HEK293 (cell line): Measurements from ENCODE around the gene PANK4.

Experiments
- FEZF1 ChIP-seq: fragments of 450-650 bp; formaldehyde crosslinking; IDR thresholded peaks from 2 replicates; pipeline ENCODE4 v1.5.1; 2016; ENCODE audit warnings: missing biosample characterization, missing genetic modification characterization
- GLI2 ChIP-seq: fragments of 450-650 bp; formaldehyde crosslinking; IDR thresholded peaks from 2 replicates; pipeline ENCODE4; 2017; ENCODE audit warnings: missing biosample characterization, missing genetic modification characterization, low read depth, borderline replicate concordance
- GLIS2 ChIP-seq: fragments of 450-650 bp; formaldehyde crosslinking; IDR thresholded peaks from 2 replicates; pipeline ENCODE4 v1.5.1; 2016; ENCODE audit warnings: missing biosample characterization, missing genetic modification characterization
- IKZF3 ChIP-seq: fragments of 450-650 bp; IDR thresholded peaks from 2 replicates; pipeline ENCODE4 v1.5.0; 2018; ENCODE audit warnings: missing biosample characterization, mild to moderate bottlenecking, missing genetic modification characterization, moderate library complexity
- KLF7 ChIP-seq: fragments of 450-650 bp; formaldehyde crosslinking; IDR thresholded peaks from 2 replicates; pipeline ENCODE4 v1.5.1; 2016; ENCODE audit warnings: missing biosample characterization, missing genetic modification characterization, borderline replicate concordance
- KLF9 ChIP-seq: fragments of 450-650 bp; formaldehyde crosslinking; IDR thresholded peaks from 2 replicates; pipeline ENCODE4 v1.5.1; 2016; ENCODE audit warnings: missing biosample characterization, missing genetic modification characterization, low read depth
- SCRT2 ChIP-seq: fragments of 450-650 bp; formaldehyde crosslinking; IDR thresholded peaks from 2 replicates; pipeline ENCODE4 v1.5.1; 2016; ENCODE audit warnings: missing biosample characterization, missing genetic modification characterization
- SP2 ChIP-seq: fragments of 450-650 bp; formaldehyde crosslinking; IDR thresholded peaks from 2 replicates; pipeline ENCODE4 v1.5.1; 2016; ENCODE audit warnings: missing biosample characterization, missing genetic modification characterization
- YY2 ChIP-seq: fragments of 450-650 bp; formaldehyde crosslinking; IDR thresholded peaks from 2 replicates; pipeline ENCODE4 v1.5.1; 2016; ENCODE audit warnings: missing biosample characterization, missing genetic modification characterization
- ZBTB21 ChIP-seq: fragments of 450-650 bp; formaldehyde crosslinking; IDR thresholded peaks from 2 replicates; pipeline ENCODE4 v1.5.1; 2017; ENCODE audit warnings: missing biosample characterization, missing genetic modification characterization
- ZFHX2 ChIP-seq: fragments of 450-650 bp; formaldehyde crosslinking; conservative IDR thresholded peaks from 2 replicates; pipeline ENCODE4 v1.5.1; 2016; ENCODE audit warnings: missing biosample characterization, missing genetic modification characterization
- ZNF2 ChIP-seq: fragments of 450-650 bp; formaldehyde crosslinking; IDR thresholded peaks from 2 replicates; pipeline ENCODE4 v1.5.1; 2016; ENCODE audit warnings: missing biosample characterization, missing genetic modification characterization
- ZNF248 ChIP-seq: fragments of 450-650 bp; formaldehyde crosslinking; IDR thresholded peaks from 2 replicates; pipeline ENCODE4 v1.5.1; 2017; ENCODE audit warnings: missing biosample characterization, missing genetic modification characterization
- ZNF302 ChIP-seq: fragments of 450-650 bp; formaldehyde crosslinking; IDR thresholded peaks from 2 replicates; pipeline ENCODE4 v1.5.1; 2016; ENCODE audit warnings: missing biosample characterization, missing genetic modification characterization, low read depth
- ZNF48 ChIP-seq: fragments of 450-650 bp; formaldehyde crosslinking; IDR thresholded peaks from 2 replicates; pipeline ENCODE4 v1.5.1; 2016; ENCODE audit warnings: missing biosample characterization, missing genetic modification characterization
- ZNF521 ChIP-seq: fragments of 450-650 bp; formaldehyde crosslinking; IDR thresholded peaks from 2 replicates; pipeline ENCODE4 v1.5.1; 2017; ENCODE audit warnings: missing biosample characterization, mild to moderate bottlenecking, missing genetic modification characterization
- ZNF544 ChIP-seq: fragments of 450-650 bp; formaldehyde crosslinking; IDR thresholded peaks from 2 replicates; pipeline ENCODE4 v1.5.0; 2017; ENCODE audit warnings: missing biosample characterization, missing genetic modification characterization
- ZNF549 ChIP-seq: fragments of 450-650 bp; IDR thresholded peaks from 2 replicates; pipeline ENCODE4 v1.5.1; 2018; ENCODE audit warnings: missing biosample characterization, missing genetic modification characterization, mild to moderate bottlenecking, inconsistent platforms, moderate library complexity
- ZNF768 ChIP-seq: fragments of 450-650 bp; formaldehyde crosslinking; IDR thresholded peaks from 2 replicates; pipeline ENCODE4 v1.5.1; 2018; ENCODE audit warnings: missing biosample characterization, mild to moderate bottlenecking, missing genetic modification characterization
- ZNF785 ChIP-seq: fragments of 450-650 bp; formaldehyde crosslinking; IDR thresholded peaks from 2 replicates; pipeline ENCODE4 v1.5.1; 2016; ENCODE audit warnings: missing biosample characterization, missing genetic modification characterization
- ZNF791 ChIP-seq: fragments of 450-650 bp; formaldehyde crosslinking; IDR thresholded peaks from 2 replicates; pipeline ENCODE4 v1.5.1; 2016; ENCODE audit warnings: missing biosample characterization, missing genetic modification characterization
- TF ChIP-seq, protein P1 (sequence below): fragments of 450-650 bp; formaldehyde crosslinking; IDR thresholded peaks from 2 replicates; pipeline ENCODE4 v1.5.1; 2016; ENCODE audit warnings: missing biosample characterization, missing genetic modification characterization
- TF ChIP-seq, protein P2 (sequence below): fragments of 450-650 bp; formaldehyde crosslinking; IDR thresholded peaks from 2 replicates; pipeline ENCODE4 v1.5.1; 2016; ENCODE audit warnings: missing biosample characterization, missing genetic modification characterization
- TF ChIP-seq, protein P3 (sequence below): fragments of 450-650 bp; IDR thresholded peaks from 2 replicates; pipeline ENCODE4 v1.5.1; 2018; ENCODE audit warnings: missing biosample characterization, mild to moderate bottlenecking, missing genetic modification characterization
- TF ChIP-seq, protein P4 (sequence below): fragments of 450-650 bp; formaldehyde crosslinking; IDR thresholded peaks from 2 replicates; pipeline ENCODE4 v1.5.1; 2016; ENCODE audit warnings: missing biosample characterization, missing genetic modification characterization
- TF ChIP-seq, protein P5 (sequence below): fragments of 450-650 bp; formaldehyde crosslinking; IDR thresholded peaks from 2 replicates; pipeline ENCODE4 v1.5.1; 2017; ENCODE audit warnings: missing biosample characterization, missing genetic modification characterization
- TF ChIP-seq, protein P6 (sequence below): fragments of 450-650 bp; formaldehyde crosslinking; conservative IDR thresholded peaks from 2 replicates; pipeline ENCODE4 v1.5.1; 2016; ENCODE audit warnings: low read depth, missing biosample characterization, missing genetic modification characterization
- TF ChIP-seq, protein P7 (sequence below): fragments of 450-650 bp; formaldehyde crosslinking; IDR thresholded peaks from 2 replicates; pipeline ENCODE4 v1.5.1; 2016; ENCODE audit warnings: missing biosample characterization, missing genetic modification characterization, low read depth

The PANK4 gene

DNA sequence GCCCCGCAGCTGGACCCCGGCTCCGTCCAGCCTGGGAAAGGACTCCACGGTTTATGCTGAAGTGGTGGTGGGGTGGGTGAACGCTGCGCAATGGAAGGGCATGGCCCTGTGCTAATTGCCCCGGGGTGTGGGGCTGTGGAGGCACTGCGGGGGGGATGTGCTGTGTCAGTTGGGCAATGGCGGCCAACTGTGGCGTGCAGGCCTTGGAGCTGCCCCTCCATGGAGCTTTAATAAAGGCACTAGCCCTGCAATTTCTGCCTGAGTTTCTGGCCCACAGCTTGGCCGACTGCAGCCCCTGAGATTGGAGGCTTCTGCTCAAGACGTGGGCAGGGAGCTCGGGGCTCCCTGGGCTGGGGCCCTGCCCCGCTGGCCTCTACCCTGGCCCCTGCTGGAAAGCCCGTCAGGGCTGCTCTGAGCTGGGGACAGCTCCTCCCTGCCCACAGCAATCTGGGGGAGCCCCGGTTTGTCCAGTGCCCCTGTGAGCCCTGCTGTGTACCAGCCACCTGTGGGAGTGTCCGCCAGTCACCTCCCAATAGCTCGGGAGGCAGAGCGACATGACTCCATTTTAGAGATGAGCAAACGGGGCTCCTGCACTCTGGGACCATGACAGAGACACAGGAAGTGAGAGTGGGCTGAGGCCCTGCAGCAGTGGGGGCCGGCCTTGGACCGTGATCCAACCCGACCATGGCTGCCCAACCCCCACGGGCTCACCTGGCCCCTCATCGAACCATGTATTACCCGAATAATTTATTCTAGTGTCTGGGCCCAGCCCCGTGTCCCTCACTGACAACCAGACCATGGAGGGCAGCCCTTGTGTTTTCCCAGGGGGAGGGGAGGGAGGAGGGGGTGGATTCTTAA, 21.0 kb upstream of the PANK4 start (continued):
- TF ChIP-seq, protein P1, sequence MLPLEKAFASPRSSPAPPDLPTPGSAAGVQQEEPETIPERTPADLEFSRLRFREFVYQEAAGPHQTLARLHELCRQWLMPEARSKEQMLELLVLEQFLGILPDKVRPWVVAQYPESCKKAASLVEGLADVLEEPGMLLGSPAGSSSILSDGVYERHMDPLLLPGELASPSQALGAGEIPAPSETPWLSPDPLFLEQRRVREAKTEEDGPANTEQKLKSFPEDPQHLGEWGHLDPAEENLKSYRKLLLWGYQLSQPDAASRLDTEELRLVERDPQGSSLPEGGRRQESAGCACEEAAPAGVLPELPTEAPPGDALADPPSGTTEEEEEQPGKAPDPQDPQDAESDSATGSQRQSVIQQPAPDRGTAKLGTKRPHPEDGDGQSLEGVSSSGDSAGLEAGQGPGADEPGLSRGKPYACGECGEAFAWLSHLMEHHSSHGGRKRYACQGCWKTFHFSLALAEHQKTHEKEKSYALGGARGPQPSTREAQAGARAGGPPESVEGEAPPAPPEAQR, result no peak
- TF ChIP-seq SCRT2, result peak; percentile 79
- no peak for TF ChIP-seq ZNF302 (tag by site-specific recombination)
- TF ChIP-seq ZNF521 (tag by site-specific recombination), result no peak
- TF ChIP-seq, protein P2, sequence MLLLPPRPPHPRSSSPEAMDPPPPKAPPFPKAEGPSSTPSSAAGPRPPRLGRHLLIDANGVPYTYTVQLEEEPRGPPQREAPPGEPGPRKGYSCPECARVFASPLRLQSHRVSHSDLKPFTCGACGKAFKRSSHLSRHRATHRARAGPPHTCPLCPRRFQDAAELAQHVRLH (tag by site-specific recombination), result no peak
- TF ChIP-seq, protein P3, sequence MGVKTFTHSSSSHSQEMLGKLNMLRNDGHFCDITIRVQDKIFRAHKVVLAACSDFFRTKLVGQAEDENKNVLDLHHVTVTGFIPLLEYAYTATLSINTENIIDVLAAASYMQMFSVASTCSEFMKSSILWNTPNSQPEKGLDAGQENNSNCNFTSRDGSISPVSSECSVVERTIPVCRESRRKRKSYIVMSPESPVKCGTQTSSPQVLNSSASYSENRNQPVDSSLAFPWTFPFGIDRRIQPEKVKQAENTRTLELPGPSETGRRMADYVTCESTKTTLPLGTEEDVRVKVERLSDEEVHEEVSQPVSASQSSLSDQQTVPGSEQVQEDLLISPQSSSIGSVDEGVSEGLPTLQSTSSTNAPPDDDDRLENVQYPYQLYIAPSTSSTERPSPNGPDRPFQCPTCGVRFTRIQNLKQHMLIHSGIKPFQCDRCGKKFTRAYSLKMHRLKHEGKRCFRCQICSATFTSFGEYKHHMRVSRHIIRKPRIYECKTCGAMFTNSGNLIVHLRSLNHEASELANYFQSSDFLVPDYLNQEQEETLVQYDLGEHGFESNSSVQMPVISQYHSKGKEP (tag by site-specific recombination), result no peak
- no peak for TF ChIP-seq ZNF791 (tag by site-specific recombination)
- no peak for TF ChIP-seq IKZF3 (tag by site-specific recombination)
- TF ChIP-seq, protein P4, sequence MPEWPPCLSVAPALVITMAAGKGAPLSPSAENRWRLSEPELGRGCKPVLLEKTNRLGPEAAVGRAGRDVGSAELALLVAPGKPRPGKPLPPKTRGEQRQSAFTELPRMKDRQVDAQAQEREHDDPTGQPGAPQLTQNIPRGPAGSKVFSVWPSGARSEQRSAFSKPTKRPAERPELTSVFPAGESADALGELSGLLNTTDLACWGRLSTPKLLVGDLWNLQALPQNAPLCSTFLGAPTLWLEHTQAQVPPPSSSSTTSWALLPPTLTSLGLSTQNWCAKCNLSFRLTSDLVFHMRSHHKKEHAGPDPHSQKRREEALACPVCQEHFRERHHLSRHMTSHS, result no peak
- TF ChIP-seq, protein P5, sequence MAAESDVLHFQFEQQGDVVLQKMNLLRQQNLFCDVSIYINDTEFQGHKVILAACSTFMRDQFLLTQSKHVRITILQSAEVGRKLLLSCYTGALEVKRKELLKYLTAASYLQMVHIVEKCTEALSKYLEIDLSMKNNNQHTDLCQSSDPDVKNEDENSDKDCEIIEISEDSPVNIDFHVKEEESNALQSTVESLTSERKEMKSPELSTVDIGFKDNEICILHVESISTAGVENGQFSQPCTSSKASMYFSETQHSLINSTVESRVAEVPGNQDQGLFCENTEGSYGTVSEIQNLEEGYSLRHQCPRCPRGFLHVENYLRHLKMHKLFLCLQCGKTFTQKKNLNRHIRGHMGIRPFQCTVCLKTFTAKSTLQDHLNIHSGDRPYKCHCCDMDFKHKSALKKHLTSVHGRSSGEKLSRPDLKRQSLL (tag by site-specific recombination), result no peak
- TF ChIP-seq GLI2, result no peak
- TF ChIP-seq, protein P6, sequence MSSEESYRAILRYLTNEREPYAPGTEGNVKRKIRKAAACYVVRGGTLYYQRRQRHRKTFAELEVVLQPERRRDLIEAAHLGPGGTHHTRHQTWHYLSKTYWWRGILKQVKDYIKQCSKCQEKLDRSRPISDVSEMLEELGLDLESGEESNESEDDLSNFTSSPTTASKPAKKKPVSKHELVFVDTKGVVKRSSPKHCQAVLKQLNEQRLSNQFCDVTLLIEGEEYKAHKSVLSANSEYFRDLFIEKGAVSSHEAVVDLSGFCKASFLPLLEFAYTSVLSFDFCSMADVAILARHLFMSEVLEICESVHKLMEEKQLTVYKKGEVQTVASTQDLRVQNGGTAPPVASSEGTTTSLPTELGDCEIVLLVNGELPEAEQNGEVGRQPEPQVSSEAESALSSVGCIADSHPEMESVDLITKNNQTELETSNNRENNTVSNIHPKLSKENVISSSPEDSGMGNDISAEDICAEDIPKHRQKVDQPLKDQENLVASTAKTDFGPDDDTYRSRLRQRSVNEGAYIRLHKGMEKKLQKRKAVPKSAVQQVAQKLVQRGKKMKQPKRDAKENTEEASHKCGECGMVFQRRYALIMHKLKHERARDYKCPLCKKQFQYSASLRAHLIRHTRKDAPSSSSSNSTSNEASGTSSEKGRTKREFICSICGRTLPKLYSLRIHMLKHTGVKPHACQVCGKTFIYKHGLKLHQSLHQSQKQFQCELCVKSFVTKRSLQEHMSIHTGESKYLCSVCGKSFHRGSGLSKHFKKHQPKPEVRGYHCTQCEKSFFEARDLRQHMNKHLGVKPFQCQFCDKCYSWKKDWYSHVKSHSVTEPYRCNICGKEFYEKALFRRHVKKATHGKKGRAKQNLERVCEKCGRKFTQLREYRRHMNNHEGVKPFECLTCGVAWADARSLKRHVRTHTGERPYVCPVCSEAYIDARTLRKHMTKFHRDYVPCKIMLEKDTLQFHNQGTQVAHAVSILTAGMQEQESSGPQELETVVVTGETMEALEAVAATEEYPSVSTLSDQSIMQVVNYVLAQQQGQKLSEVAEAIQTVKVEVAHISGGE, result no peak
- no peak for TF ChIP-seq ZNF544 (tag by site-specific recombination)
- TF ChIP-seq ZNF248 (tag by site-specific recombination), result no peak
- no peak for TF ChIP-seq ZBTB21 (tag by site-specific recombination)
- no peak for TF ChIP-seq ZFHX2
- TF ChIP-seq ZNF549, result no peak
- peak; percentile 12; the same call in 1 of the 2 replicates for TF ChIP-seq KLF7 (tag by site-specific recombination)
- no peak; the same call in 1 of the 2 replicates for TF ChIP-seq ZNF785
- TF ChIP-seq ZNF48 (tag by site-specific recombination), result no peak
- TF ChIP-seq ZNF2 (tag by site-specific recombination), result no peak
- no peak for TF ChIP-seq GLIS2 (tag by site-specific recombination)
- TF ChIP-seq, protein P7, sequence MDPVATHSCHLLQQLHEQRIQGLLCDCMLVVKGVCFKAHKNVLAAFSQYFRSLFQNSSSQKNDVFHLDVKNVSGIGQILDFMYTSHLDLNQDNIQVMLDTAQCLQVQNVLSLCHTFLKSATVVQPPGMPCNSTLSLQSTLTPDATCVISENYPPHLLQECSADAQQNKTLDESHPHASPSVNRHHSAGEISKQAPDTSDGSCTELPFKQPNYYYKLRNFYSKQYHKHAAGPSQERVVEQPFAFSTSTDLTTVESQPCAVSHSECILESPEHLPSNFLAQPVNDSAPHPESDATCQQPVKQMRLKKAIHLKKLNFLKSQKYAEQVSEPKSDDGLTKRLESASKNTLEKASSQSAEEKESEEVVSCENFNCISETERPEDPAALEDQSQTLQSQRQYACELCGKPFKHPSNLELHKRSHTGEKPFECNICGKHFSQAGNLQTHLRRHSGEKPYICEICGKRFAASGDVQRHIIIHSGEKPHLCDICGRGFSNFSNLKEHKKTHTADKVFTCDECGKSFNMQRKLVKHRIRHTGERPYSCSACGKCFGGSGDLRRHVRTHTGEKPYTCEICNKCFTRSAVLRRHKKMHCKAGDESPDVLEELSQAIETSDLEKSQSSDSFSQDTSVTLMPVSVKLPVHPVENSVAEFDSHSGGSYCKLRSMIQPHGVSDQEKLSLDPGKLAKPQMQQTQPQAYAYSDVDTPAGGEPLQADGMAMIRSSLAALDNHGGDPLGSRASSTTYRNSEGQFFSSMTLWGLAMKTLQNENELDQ (tag by site-specific recombination), result no peak
- TF ChIP-seq KLF9 (tag by site-specific recombination), result no peak
- no peak for TF ChIP-seq ZNF768 (tag by site-specific recombination)
- TF ChIP-seq SP2, result no peak
- TF ChIP-seq FEZF1 (tag by site-specific recombination), result no peak; the same call in 1 of the 2 replicates
- TF ChIP-seq YY2 (tag by site-specific recombination), result peak; percentile 84
